ENCODE measurements around the gene CACNG5.

CACNG5 gene

GRCh38 chr17:66909804-66910373 is 75.0 kb downstream of the CACNG5 start:
- no peak for DNase-seq

- DNase-seq, result no peak
Observed at GRCh38 chr17:66910651-66911285, 75.9 kb downstream of the CACNG5 start.

- DNase-seq, result no peak
Observed at GRCh38 chr17:66915204-66915611, 80.3 kb downstream of the CACNG5 start.

GRCh38 chr17:66915792-66916191 is 80.9 kb downstream of the CACNG5 start:
- DNase-seq, result no peak

- DNase-seq, result no peak
Observed at GRCh38 chr17:66916946-66917345, 82.0 kb downstream of the CACNG5 start.

GRCh38 chr17:66918896-66919295 is 84.0 kb downstream of the CACNG5 start:
- DNase-seq, result no peak

- DNase-seq, result no peak
Observed at GRCh38 chr17:66920435-66920834, 85.5 kb downstream of the CACNG5 start.

GRCh38 chr17:66920950-66921349 is 86.0 kb downstream of the CACNG5 start:
- DNase-seq, result no peak

- DNase-seq, result no peak
Observed at GRCh38 chr17:66923886-66924285, 89.0 kb downstream of the CACNG5 start.

GRCh38 chr17:66925811-66926500 is 91.0 kb downstream of the CACNG5 start:
- no peak for DNase-seq

- DNase-seq, result no peak
Observed at GRCh38 chr17:66928949-66929348, 94.0 kb downstream of the CACNG5 start.

GRCh38 chr17:66929591-66929990 is 94.7 kb downstream of the CACNG5 start:
- no peak for DNase-seq

GRCh38 chr17:66930933-66931332 is 96.0 kb downstream of the CACNG5 start:
- no peak for DNase-seq

- no peak for DNase-seq
Observed at GRCh38 chr17:66932311-66932710, 97.4 kb downstream of the CACNG5 start.

- DNase-seq, result no peak
Observed at GRCh38 chr17:66934040-66934439, 99.1 kb downstream of the CACNG5 start.
